ENCODE results near the gene THRAP3.

DNA sequence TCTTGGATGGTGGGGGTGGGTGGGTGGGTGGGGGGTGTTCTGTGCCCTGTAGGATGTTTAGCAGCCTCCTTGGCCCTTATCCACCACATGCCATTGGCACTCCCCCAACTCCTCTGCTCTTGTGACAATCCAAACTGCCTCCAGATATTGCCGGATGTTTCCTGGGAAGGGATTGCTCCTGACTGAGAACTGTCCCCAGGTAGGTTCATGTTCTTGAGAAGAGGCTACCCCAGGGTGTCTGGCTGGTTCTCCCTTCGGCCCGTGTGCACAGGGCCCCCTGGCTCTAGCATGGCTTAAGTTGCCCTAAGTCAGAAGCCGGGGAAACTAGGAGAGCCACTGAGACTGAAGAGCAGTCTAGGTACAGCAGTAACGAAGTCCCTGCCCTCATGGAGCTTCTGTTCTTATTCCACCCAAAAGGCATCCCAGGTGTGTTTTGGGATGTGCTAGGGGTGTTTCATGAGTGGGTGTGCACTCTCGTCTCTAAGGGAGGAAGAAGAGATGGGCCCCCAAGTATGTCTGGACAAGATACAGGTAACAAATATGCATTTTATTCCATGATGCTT lies 19.8 kb upstream of the THRAP3 start:
- TF ChIP-seq, protein P1, sequence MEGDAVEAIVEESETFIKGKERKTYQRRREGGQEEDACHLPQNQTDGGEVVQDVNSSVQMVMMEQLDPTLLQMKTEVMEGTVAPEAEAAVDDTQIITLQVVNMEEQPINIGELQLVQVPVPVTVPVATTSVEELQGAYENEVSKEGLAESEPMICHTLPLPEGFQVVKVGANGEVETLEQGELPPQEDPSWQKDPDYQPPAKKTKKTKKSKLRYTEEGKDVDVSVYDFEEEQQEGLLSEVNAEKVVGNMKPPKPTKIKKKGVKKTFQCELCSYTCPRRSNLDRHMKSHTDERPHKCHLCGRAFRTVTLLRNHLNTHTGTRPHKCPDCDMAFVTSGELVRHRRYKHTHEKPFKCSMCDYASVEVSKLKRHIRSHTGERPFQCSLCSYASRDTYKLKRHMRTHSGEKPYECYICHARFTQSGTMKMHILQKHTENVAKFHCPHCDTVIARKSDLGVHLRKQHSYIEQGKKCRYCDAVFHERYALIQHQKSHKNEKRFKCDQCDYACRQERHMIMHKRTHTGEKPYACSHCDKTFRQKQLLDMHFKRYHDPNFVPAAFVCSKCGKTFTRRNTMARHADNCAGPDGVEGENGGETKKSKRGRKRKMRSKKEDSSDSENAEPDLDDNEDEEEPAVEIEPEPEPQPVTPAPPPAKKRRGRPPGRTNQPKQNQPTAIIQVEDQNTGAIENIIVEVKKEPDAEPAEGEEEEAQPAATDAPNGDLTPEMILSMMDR (IDR thresholded peaks at IDR 0.05) = no peak
- no peak for TF ChIP-seq POLR2A (IDR thresholded peaks at IDR 0.05)
- no peak for TF ChIP-seq POLR2AphosphoS5 (IDR thresholded peaks at IDR 0.05)
- TF ChIP-seq EP300 (IDR thresholded peaks at IDR 0.05) = no peak
